NT2/D1 (cell line): ENCODE results near the gene SDK1.

ENCODE experiments used
- DNase-seq: peaks from one replicate; pipeline ENCODE4 v3.0.0-alpha.2; 2011; ENCODE audit warnings: low read depth, low spot score
- H3K27me3 ChIP-seq: 2 replicates; pipeline ENCODE4 v1.6.0; 2011; ENCODE audit warnings: mild to moderate bottlenecking; ENCODE audit not compliant: insufficient read length, insufficient read depth
- H3K36me3 ChIP-seq: 2 replicates; pipeline ENCODE4 v1.6.1; 2011; ENCODE audit warnings: mild to moderate bottlenecking, low read length, mixed read lengths; ENCODE audit not compliant: insufficient read depth, insufficient read length
- H3K4me1 ChIP-seq: 2 replicates; pipeline ENCODE4 v1.5.1; 2011; ENCODE audit not compliant: insufficient read depth, insufficient read length
- H3K4me3 ChIP-seq: 2 replicates; pipeline ENCODE4 v1.5.1; 2011; ENCODE audit warnings: low read depth; ENCODE audit not compliant: insufficient read length
- H3K9ac ChIP-seq: 2 replicates; pipeline ENCODE4 v1.6.0; 2011; ENCODE audit warnings: low read depth; ENCODE audit not compliant: insufficient read length
- H3K9me3 ChIP-seq: 2 replicates; pipeline ENCODE4 v1.5.1; 2011; ENCODE audit warnings: mild to moderate bottlenecking, low read length; ENCODE audit not compliant: insufficient read depth
- SUZ12 ChIP-seq: IDR thresholded peaks from 2 replicates; pipeline ENCODE4 v1.6.1; 2011; ENCODE audit not compliant: insufficient read length, insufficient read depth; ENCODE audit errors: extremely low read depth
- YY1 ChIP-seq: IDR thresholded peaks from 2 replicates; pipeline ENCODE4 v1.6.1; 2011; ENCODE audit not compliant: insufficient read length, insufficient read depth
- ZNF274 ChIP-seq: IDR thresholded peaks from 2 replicates; pipeline ENCODE4 v1.6.1; 2011; ENCODE audit warnings: mild to moderate bottlenecking, low read depth, low read length

The SDK1 gene

DNA sequence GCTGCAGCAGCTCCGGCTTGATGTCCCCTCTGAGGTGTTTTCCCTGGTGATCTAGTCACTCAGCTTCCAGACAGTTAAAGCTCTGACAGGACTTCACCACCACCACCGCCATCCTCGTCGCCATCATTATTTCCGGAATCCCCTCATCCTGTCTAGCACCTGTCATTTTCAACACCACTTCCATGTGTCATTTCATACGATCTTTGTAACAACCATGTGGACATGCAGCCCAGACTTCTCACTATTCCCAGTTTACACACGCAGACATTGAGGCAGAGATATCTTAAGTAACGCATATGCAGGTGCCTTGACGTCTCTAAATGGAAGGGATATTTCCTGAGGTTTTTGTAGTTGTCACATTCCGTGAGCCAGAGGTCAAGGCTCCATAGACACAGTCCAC is 850.5 kb downstream of the SDK1 start:
- H3K9me3 ChIP-seq = no peaks in the 10 kb centered on the region
- DNase-seq = no peak
- TF ChIP-seq ZNF274 (no peak), SUZ12 (no peak), YY1 (no peak)
- H3K4me1 ChIP-seq = no peaks in the 10 kb centered on the region
- H3K4me3 ChIP-seq = no peak overlapping the region
- H3K36me3 ChIP-seq = no peaks in the 10 kb centered on the region
- no peak overlapping the region for H3K9ac ChIP-seq
- no peaks in the 10 kb centered on the region for H3K27me3 ChIP-seq

DNA sequence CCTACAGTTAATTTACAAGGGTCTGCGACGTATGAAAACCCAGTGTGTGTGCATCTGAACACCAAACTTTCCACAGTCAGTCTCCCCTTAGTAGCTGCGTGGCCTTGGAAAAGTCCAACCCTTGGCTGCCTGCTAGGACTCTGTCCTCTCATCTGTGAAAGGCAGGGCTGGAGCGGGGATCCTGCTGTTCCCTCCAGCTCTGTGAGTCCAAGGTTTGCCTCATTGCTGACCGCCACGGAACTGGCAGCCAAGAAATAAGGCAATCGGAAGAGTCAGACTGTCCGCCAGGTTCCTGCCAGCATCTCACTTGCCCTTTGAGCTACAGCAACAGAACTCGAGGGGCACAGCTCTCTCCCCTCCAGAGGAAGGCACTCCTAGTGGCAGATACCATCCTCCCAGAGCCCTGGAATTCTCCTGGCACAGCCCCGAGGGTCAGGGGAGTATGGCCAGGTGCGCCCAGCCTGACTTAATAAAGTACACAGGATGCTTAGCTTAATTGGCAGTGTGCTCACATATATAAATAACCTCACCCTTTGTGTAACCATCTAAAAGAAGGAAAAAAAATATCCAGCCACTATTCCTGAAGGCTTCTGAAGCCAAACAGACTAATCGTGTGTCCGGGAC is 851.0 kb downstream of the SDK1 start:
- TF ChIP-seq YY1 = no peak
- TF ChIP-seq SUZ12 = no peak
- TF ChIP-seq ZNF274 = no peak
- Histone ChIP-seq H3K4me1 (no peaks in the 10 kb centered on the region), H3K4me3 (no peak overlapping the region), H3K36me3 (no peaks in the 10 kb centered on the region), H3K9ac (no peak overlapping the region), H3K27me3 (no peaks in the 10 kb centered on the region), H3K9me3 (no peaks in the 10 kb centered on the region)
- no peak for DNase-seq

DNA sequence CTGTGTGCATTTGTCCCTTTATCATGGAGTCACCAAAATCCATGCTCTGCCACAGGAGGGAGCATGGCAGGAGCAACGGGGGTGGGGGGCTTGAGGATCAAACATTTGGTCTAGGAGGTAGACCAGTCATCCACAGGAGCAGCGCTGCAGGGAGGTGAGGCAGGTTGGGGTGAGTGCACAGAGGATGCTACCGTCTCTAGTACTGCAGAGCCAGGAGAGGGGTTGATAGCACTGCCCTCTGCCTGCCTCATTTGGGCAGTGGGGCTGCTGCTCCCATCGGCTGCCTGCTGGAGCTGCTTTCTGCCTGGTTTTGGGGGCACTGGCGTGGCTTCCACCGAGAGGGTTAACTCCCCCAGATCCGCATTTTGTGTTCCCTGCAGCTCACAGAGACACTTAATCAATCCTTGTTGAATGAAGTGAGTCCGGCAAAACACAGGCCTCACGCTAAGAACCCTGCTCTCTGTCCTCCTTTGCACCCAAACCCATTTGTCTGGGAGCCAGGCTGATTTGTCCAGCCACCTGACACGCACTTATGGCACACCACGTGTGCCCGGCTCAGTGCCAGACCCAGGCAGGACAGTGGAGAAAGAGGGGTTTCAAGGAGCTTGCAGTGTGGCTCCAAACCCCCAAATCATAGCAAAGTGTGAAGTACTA is 854.0 kb downstream of the SDK1 start:
- Histone ChIP-seq H3K4me3 (no peak overlapping the region), H3K27me3 (no peaks in the 10 kb centered on the region), H3K9ac (no peak overlapping the region), H3K36me3 (no peaks in the 10 kb centered on the region), H3K9me3 (no peaks in the 10 kb centered on the region), H3K4me1 (no peaks in the 10 kb centered on the region)
- TF ChIP-seq YY1 (no peak), SUZ12 (no peak), ZNF274 (no peak)
- DNase-seq = no peak

DNA sequence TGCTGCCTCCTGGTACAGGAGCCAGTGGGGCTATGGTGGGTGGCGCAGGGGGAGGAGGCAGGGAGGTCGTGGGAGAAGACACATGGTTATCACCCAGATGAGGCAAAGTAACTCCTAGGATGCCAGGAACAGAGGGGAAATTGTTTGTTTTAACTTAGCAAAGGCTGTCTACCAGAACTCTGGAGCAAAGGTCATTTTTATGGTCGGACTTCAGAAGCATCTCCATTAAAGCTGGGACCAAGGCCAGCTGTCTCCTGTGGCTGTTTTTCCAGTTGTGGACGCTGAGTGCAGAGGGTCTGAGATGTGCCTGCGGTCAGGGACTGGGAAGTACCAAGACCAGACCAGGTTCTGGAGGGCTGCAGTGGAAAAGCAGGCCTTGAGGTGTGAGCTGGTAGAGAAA is 855.1 kb downstream of the SDK1 start:
- Histone ChIP-seq H3K9me3 (no peaks in the 10 kb centered on the region; the same call in 1 of the 2 replicates), H3K9ac (no peak overlapping the region), H3K27me3 (no peaks in the 10 kb centered on the region), H3K4me1 (no peaks in the 10 kb centered on the region), H3K36me3 (no peaks in the 10 kb centered on the region), H3K4me3 (no peak overlapping the region)
- TF ChIP-seq YY1 = no peak
- no peak for TF ChIP-seq ZNF274
- no peak for TF ChIP-seq SUZ12
- no peak for DNase-seq

DNA sequence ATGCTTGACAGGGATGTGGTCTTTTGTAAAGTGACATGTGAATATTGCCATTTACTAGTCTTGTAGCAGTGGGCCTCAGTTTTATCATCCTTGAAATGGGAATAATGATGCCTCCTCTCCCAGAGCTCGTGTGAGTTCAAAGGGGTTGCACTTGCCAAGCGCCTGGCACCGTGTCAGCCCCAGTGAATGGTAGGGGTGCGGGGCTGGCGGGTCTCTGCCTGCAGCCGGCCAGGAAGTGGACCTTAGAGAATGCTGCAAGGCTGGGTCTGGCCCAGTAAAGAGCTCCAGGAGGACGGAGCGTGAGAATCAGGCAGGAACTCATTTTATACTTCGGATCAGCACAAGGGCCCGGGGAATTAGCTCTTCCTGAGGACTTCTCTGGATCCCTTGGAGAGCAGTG is 856.6 kb downstream of the SDK1 start:
- H3K9ac ChIP-seq = no peak overlapping the region
- no peaks in the 10 kb centered on the region for H3K36me3 ChIP-seq
- H3K27me3 ChIP-seq = no peaks in the 10 kb centered on the region
- no peak for TF ChIP-seq YY1
- no peak for TF ChIP-seq ZNF274
- no peak for TF ChIP-seq SUZ12
- H3K9me3 ChIP-seq = no peaks in the 10 kb centered on the region; the same call in 1 of the 2 replicates
- no peak for DNase-seq
- no peak overlapping the region for H3K4me3 ChIP-seq
- H3K4me1 ChIP-seq = no peaks in the 10 kb centered on the region

DNA sequence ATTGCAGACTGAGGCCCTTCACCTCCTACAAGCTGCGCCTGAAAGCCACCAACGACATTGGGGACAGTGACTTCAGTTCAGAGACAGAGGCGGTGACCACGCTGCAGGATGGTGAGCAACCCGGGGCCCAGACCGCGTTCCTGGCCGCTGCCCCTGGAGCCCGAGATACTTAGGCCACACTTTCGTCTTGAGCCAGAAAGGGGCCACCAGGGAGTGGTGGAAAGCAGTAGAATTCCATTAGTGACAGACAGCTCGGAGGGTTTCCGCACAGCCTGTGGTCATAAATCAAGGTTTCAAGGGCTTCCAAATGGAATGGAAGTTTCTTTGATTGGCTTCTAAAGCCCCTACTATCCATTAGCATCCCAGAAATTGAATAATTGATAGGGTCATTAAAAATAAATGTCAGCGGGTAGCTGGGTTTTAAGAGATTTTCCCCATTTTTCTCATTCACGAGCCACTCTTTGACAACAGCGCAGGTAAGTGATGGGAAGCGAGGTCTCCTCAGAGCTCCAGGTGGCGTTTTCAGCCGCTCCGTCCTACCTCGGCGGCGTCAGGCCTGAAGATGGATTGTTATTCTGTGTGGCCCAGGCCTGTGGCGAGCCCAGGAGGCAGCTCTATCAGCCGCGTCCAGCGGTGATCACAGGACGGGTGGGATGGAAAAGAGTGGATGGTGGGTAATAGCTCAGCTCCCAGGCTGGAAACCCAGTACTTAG is 857.5 kb downstream of the SDK1 start:
- H3K9me3 ChIP-seq = no peaks in the 10 kb centered on the region; the same call in 1 of the 2 replicates
- H3K9ac ChIP-seq = no peak overlapping the region
- H3K4me3 ChIP-seq = no peak overlapping the region
- TF ChIP-seq ZNF274 = no peak
- TF ChIP-seq YY1 = no peak
- TF ChIP-seq SUZ12 = no peak
- no peaks in the 10 kb centered on the region for H3K27me3 ChIP-seq
- no peak for DNase-seq
- no peaks in the 10 kb centered on the region for H3K36me3 ChIP-seq
- no peaks in the 10 kb centered on the region for H3K4me1 ChIP-seq

DNA sequence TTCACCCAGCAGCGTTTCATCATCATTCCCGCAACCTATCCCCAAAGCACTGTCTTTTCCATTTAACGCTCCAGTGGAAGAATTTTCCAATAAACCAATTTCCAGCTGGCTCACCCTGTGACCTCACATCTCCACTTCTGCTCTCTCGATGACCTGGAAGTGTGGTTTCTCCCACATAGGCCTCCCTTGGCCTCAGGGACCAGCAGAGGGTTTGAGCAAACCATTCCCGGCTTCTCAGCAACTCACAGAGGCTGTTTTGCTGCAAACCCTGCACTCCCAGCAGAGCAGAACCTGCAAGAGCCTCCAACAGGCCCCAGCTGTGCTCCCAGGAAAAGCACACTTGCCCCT is 858.1 kb downstream of the SDK1 start:
- no peak for TF ChIP-seq ZNF274
- no peak for TF ChIP-seq YY1
- TF ChIP-seq SUZ12 = no peak
- Histone ChIP-seq H3K27me3 (no peaks in the 10 kb centered on the region), H3K4me3 (no peak overlapping the region), H3K9me3 (no peaks in the 10 kb centered on the region; the same call in 1 of the 2 replicates), H3K36me3 (no peaks in the 10 kb centered on the region), H3K9ac (no peak overlapping the region), H3K4me1 (no peaks in the 10 kb centered on the region)
- DNase-seq = no peak
